CD4-positive, CD25-positive, alpha-beta regulatory T cell (primary cell): Measurements from ENCODE around the gene CDC26. TPM values are rescaled to one million over a fixed set of nuclear protein-coding genes. Genes with fewer than 3 reads are reported as not detected.

Source experiments
- ATAC-seq, 2 donors: fragments of 150-1000 bp; cut with Tn5 transposase; one replicate each; pipeline ENCODE4 v1.10.0; 2021; ENCODE audit warnings: low read depth in 2 of 2, moderate number of reproducible peaks in 2 of 2, moderate library complexity in 1 of 2
- DNase-seq, 3 donors: peaks; one replicate each; pipeline versions ENCODE4 v3.0.0 to v3.0.0-alpha.2; 2012 to 2022; ENCODE audit warnings: mixed read lengths in 1 of 3
- H3K27ac ChIP-seq: one replicate; pipeline ENCODE4 v1.7.0; 2013; ENCODE audit warnings: mild to moderate bottlenecking, low read length; ENCODE audit not compliant: insufficient read depth, poor library complexity, severe bottlenecking
- H3K27me3 ChIP-seq: one replicate; pipeline ENCODE4 v1.7.0; 2013; ENCODE audit warnings: low read length; ENCODE audit not compliant: control insufficient read depth, insufficient read depth
- H3K36me3 ChIP-seq: one replicate; pipeline ENCODE4 v1.7.0; 2013; ENCODE audit warnings: mild to moderate bottlenecking, low read length, moderate library complexity; ENCODE audit not compliant: control insufficient read depth, insufficient read depth
- H3K4me1 ChIP-seq: 2 replicates; pipeline ENCODE4 v1.7.0; 2013; ENCODE audit warnings: mild to moderate bottlenecking, low read length; ENCODE audit not compliant: insufficient read depth, control insufficient read depth, poor library complexity, severe bottlenecking
- H3K4me3 ChIP-seq: one replicate; pipeline ENCODE4 v1.7.0; 2013; ENCODE audit warnings: low read depth, mild to moderate bottlenecking, low read length, moderate library complexity
- H3K9me3 ChIP-seq, 2 experiments: 1 replicate in 1 of 2; 2 replicates in 1 of 2; pipeline ENCODE4 v1.7.0; 2013; ENCODE audit warnings: low read length in 2 of 2, mild to moderate bottlenecking in 1 of 2, moderate library complexity in 1 of 2; ENCODE audit not compliant: control insufficient read depth in 2 of 2
- H3K27ac Mint-ChIP-seq, 3 donors: one replicate each; pipeline ENCODE4 v1.8.0; 2020 to 2022; ENCODE audit warnings: mild to moderate bottlenecking in 3 of 3, mixed read lengths in 3 of 3, moderate library complexity in 2 of 3
- H3K27me3 Mint-ChIP-seq: one replicate; pipeline ENCODE4 v1.8.0; 2022; ENCODE audit warnings: mild to moderate bottlenecking, mixed read lengths
- H3K36me3 Mint-ChIP-seq: one replicate; pipeline ENCODE4 v1.8.0; 2020; ENCODE audit warnings: mixed read lengths
- H3K4me1 Mint-ChIP-seq, 4 donors: one replicate each; pipeline ENCODE4 v1.8.0; 2020 to 2022; ENCODE audit warnings: mixed read lengths in 4 of 4, mild to moderate bottlenecking in 1 of 4
- H3K4me3 Mint-ChIP-seq, 4 donors: one replicate each; pipeline ENCODE4 v1.8.0; 2020 to 2022; ENCODE audit warnings: mild to moderate bottlenecking in 4 of 4, mixed read lengths in 4 of 4, moderate library complexity in 3 of 4
- H3K9me3 Mint-ChIP-seq, 7 donors: one replicate each; pipeline ENCODE4 v1.8.0; 2020 to 2022; ENCODE audit warnings: mixed read lengths in 7 of 7, mild to moderate bottlenecking in 3 of 7, moderate library complexity in 2 of 7
- polyA plus RNA-seq, 4 donors: library from polyadenylated mRNA; unstranded; fragments of 300-500 nt; fragmentation: Illumina TruSeq; gene quantifications; one replicate each; pipeline ENCODE4 v1.2.3, GENCODE V29; 2021
- total RNA-seq: library from RNA; stranded (reverse); gene quantifications from one replicate; pipeline ENCODE4 v1.2.3, GENCODE V29; 2022

Gene CDC26
- total and polyA plus RNA-seq, 5 donors from 2014 or later: 26.3 to 182 (median 173) TPM

- no peaks in the 10 kb centered on the region for H3K36me3 Mint-ChIP-seq
- H3K27ac Mint-ChIP-seq: no peak overlapping the region
- peaks cover 5% of the 10 kb centered on the region for H3K27me3 Mint-ChIP-seq
- no peak overlapping the region for H3K4me3 Mint-ChIP-seq
- DNase-seq (no peak), ATAC-seq (no peak)
- Histone ChIP-seq H3K27ac (no peak overlapping the region), H3K9me3 (no peaks in the 10 kb centered on the region), H3K36me3 (no peaks in the 10 kb centered on the region), H3K27me3 (no peaks in the 10 kb centered on the region), H3K4me3 (no peak overlapping the region), H3K4me1 (no peaks in the 10 kb centered on the region)
- peaks cover 0 to 2% (median 0%) of the 10 kb centered on the region in 7 donors for H3K9me3 Mint-ChIP-seq
- no peaks in the 10 kb centered on the region for H3K4me1 Mint-ChIP-seq
Observed at GRCh38 chr9:113313261-113313660, 37.9 kb upstream of the CDC26 start.

DNA sequence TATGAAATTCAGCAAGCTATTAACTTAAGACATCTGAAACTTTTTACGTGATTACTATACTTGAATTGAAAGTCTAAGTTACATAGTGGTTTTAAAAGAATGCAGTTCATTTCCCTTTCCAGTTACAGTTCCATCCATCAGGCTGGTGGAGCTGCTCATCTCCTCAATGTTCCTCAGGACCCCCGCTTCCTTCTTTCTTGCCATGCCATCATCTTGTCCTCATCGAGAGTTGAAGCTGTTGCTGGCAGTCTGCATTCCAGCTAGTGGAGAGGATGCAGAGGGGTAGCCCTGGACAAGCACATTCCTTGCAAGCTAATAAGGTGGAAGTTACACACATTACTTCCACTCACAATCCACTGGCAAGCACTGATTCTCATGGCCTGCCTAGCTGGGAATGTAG is 36.6 kb upstream of the CDC26 start:
- H3K27ac Mint-ChIP-seq: no peak overlapping the region
- peaks cover 5% of the 10 kb centered on the region for H3K27me3 Mint-ChIP-seq
- H3K9me3 Mint-ChIP-seq: no peaks in the 10 kb centered on the region
- H3K4me3 Mint-ChIP-seq: no peak overlapping the region
- H3K27me3 ChIP-seq: no peaks in the 10 kb centered on the region
- H3K4me1 ChIP-seq: no peaks in the 10 kb centered on the region
- no peak overlapping the region for H3K4me3 ChIP-seq
- DNase-seq (no peak), ATAC-seq (no peak)
- no peak overlapping the region for H3K27ac ChIP-seq
- no peaks in the 10 kb centered on the region for H3K9me3 ChIP-seq
- H3K36me3 Mint-ChIP-seq: no peaks in the 10 kb centered on the region
- H3K4me1 Mint-ChIP-seq: no peaks in the 10 kb centered on the region
- no peaks in the 10 kb centered on the region for H3K36me3 ChIP-seq

- no peak for DNase-seq
- H3K36me3 ChIP-seq: no peaks in the 10 kb centered on the region
- H3K9me3 ChIP-seq: no peaks in the 10 kb centered on the region
- H3K27ac ChIP-seq: no peak overlapping the region
- Mint-ChIP-seq H3K4me3 (no peak overlapping the region), H3K27me3 (peaks cover 5% of the 10 kb centered on the region), H3K9me3 (no peaks in the 10 kb centered on the region), H3K4me1 (no peaks in the 10 kb centered on the region), H3K27ac (no peak overlapping the region), H3K36me3 (no peaks in the 10 kb centered on the region)
- H3K4me1 ChIP-seq: no peaks in the 10 kb centered on the region
- H3K27me3 ChIP-seq: no peaks in the 10 kb centered on the region
- no peak overlapping the region for H3K4me3 ChIP-seq
- ATAC-seq: no peak
Observed at GRCh38 chr9:113310538-113310937, 35.2 kb upstream of the CDC26 start.

DNA sequence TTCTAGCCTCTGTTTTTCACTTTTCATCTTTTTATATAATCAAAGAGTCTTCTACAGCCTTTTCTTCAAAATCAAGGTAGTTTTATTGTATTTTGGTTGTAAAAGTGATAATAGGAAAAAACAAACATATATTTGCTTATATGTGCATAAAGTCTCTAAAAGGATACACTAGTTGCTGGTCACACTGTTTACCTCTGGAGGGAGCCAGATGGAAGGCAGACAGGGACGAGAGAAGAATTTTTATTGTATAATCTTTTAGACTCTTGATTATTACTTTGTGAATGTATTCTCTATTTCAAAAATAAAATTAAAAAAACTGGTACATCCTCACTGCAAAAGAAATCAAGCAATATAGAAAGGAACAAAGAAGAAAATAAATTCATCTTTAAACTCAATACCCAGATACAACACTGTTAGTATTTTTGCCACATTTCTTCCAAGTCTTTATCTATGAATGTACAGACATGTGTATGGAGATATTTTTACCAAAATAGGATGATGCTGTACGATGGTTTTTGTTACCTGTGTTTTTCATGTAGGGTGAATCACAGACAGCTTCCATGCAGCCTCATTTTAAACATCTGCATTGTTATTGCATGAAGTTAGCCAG is 33.9 kb upstream of the CDC26 start:
- H3K27ac Mint-ChIP-seq: no peak overlapping the region
- Histone ChIP-seq H3K4me1 (no peaks in the 10 kb centered on the region), H3K27me3 (no peaks in the 10 kb centered on the region), H3K9me3 (no peaks in the 10 kb centered on the region), H3K36me3 (no peaks in the 10 kb centered on the region), H3K4me3 (no peak overlapping the region), H3K27ac (no peak overlapping the region)
- DNase-seq (peak in 2 of 3 donors; percentile 29 to 63), ATAC-seq (peak in 1 of 2 donors; percentile 37)
- peaks cover 5% of the 10 kb centered on the region for H3K27me3 Mint-ChIP-seq
- H3K9me3 Mint-ChIP-seq: no peaks in the 10 kb centered on the region
- no peaks in the 10 kb centered on the region for H3K4me1 Mint-ChIP-seq
- H3K4me3 Mint-ChIP-seq: no peak overlapping the region
- no peaks in the 10 kb centered on the region for H3K36me3 Mint-ChIP-seq

DNA sequence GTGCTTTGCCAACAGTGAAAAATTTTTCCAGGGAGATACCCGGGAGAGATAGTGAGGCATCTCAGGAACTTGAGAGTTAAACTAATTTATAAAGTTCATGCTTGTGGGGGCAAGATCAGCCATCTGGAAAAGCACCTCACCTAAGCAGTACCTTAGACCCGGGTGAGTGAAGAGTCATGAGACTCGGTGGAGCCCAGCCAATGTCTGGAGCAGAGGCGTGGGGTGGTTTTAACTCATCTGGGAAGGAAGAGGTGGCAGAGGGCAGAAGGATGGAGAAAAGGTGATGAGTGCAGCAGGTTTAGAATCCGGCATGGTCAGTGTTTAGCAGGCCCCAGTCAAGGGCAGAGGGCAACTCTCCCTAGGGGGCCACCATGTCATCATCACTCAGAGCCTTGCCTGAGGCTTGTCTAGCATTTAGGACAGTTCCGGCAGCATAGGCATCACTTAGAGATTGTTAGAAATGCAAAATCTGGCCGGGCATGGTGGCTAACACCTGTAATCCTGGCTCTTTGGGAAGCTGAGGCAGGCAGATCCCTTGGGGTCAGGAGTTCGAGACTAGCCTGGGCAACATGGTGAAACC is 32.1 kb upstream of the CDC26 start:
- peaks cover 5% of the 10 kb centered on the region for H3K27me3 Mint-ChIP-seq
- Histone ChIP-seq H3K4me1 (no peaks in the 10 kb centered on the region), H3K4me3 (no peak overlapping the region), H3K27ac (no peak overlapping the region), H3K36me3 (no peaks in the 10 kb centered on the region), H3K9me3 (no peaks in the 10 kb centered on the region), H3K27me3 (no peaks in the 10 kb centered on the region)
- H3K36me3 Mint-ChIP-seq: no peaks in the 10 kb centered on the region
- ATAC-seq (no peak), DNase-seq (no peak)
- no peaks in the 10 kb centered on the region for H3K9me3 Mint-ChIP-seq
- no peak overlapping the region for H3K27ac Mint-ChIP-seq
- no peak overlapping the region for H3K4me3 Mint-ChIP-seq
- no peaks in the 10 kb centered on the region for H3K4me1 Mint-ChIP-seq

GRCh38 chr9:113306566-113306965 is 31.2 kb upstream of the CDC26 start:
- Histone ChIP-seq H3K4me3 (no peak overlapping the region), H3K27me3 (no peaks in the 10 kb centered on the region), H3K9me3 (no peaks in the 10 kb centered on the region), H3K27ac (no peak overlapping the region), H3K36me3 (no peaks in the 10 kb centered on the region), H3K4me1 (no peaks in the 10 kb centered on the region)
- Mint-ChIP-seq H3K27ac (no peak overlapping the region), H3K4me3 (no peak overlapping the region), H3K4me1 (no peaks in the 10 kb centered on the region), H3K9me3 (no peaks in the 10 kb centered on the region), H3K27me3 (peaks cover 5% of the 10 kb centered on the region), H3K36me3 (no peaks in the 10 kb centered on the region)
- ATAC-seq (no peak), DNase-seq (no peak)

DNA sequence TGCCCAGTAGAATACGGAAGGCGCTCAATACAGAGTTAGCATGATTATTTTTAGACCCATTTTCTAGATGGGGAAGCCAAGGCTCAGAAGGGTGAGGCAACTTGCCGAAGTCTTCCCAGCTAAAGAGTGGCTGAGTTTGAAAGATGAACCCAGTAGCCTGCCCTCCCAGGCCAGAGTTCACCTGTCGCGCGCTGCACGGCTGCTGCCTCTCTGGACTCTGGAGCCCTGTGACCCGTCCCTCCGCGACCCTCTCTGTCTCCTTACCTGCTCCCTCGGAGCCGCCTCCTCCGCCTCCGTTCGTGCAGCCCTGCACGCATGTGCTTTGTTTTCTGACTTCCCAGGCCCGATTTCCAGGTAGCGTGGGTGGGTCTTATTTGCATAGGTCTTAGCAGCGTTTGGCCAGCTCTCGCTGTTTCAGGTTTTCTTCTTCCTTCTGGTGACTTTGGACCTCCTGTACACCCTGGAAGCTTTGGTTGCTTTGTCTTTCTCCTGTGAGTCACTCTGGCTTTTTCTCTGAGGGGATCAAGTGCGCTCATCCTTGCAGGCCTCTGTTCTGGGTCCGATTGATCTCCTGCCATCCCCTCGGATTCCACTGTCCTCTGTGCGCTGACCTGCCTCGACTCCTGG is 27.5 kb upstream of the CDC26 start, which contains the start of gene RNF183:
TSS of gene RNF183 (minus strand) at position 585 of the 627 bp plus-strand sequence. CDS start 5,192 bp downstream, outside the sequence.
- Mint-ChIP-seq H3K4me1 (peaks cover 0 to 3% (median 0%) of the 10 kb centered on the region in 4 donors), H3K27ac (peak within 1 kb of the TSS in 2 of 3 donors; percentile 60 to 69), H3K9me3 (no peaks in the 10 kb centered on the region), H3K27me3 (no peaks in the 10 kb centered on the region), H3K36me3 (no peaks in the 10 kb centered on the region), H3K4me3 (no peak within 1 kb of the TSS)
- DNase-seq (no peak), ATAC-seq (no peak)
- no peaks in the 10 kb centered on the region for H3K27me3 ChIP-seq
- no peaks in the 10 kb centered on the region for H3K4me1 ChIP-seq
- H3K9me3 ChIP-seq: no peaks in the 10 kb centered on the region
- H3K36me3 ChIP-seq: no peaks in the 10 kb centered on the region
- H3K27ac ChIP-seq: no peak within 1 kb of the TSS
- no peak within 1 kb of the TSS for H3K4me3 ChIP-seq

GRCh38 chr9:113301548-113301947 is 26.2 kb upstream of the CDC26 start:
- no peaks in the 10 kb centered on the region for H3K27me3 ChIP-seq
- H3K4me3 ChIP-seq: no peak overlapping the region
- no peaks in the 10 kb centered on the region for H3K9me3 Mint-ChIP-seq
- H3K4me1 Mint-ChIP-seq: peaks cover 0 to 3% (median 0%) of the 10 kb centered on the region in 4 donors
- no peak for DNase-seq
- H3K4me3 Mint-ChIP-seq: no peak overlapping the region
- H3K36me3 Mint-ChIP-seq: no peaks in the 10 kb centered on the region
- H3K9me3 ChIP-seq: no peaks in the 10 kb centered on the region
- no peak overlapping the region for H3K27ac ChIP-seq
- H3K27ac Mint-ChIP-seq: no peak overlapping the region
- no peaks in the 10 kb centered on the region for H3K27me3 Mint-ChIP-seq
- H3K36me3 ChIP-seq: no peaks in the 10 kb centered on the region
- no peak for ATAC-seq
- H3K4me1 ChIP-seq: no peaks in the 10 kb centered on the region
